SU-DHL-6 (cell line): ENCODE results near the gene SOX13.

Source experiments
- CTCF ChIP-seq: fragments of 200-600 bp; sonication (generic); IDR thresholded peaks from one replicate; pipeline ENCODE4 v1.5.1; 2017; ENCODE audit warnings: antibody characterized with exemption, mild to moderate bottlenecking, low read length, moderate library complexity; ENCODE audit not compliant: insufficient read depth, poor library complexity, severe bottlenecking
- EZH2phosphoT487 ChIP-seq: fragments of 200-600 bp; sonication (generic), shearing (Covaris generic); conservative IDR thresholded peaks from 2 replicates; pipeline ENCODE4 v1.6.1; 2018; ENCODE audit warnings: mild to moderate bottlenecking, antibody characterized with exemption, low read length, moderate library complexity, mixed read lengths

GRCh38 chr1:204105131-204105515 lies 32.2 kb downstream of the SOX13 start:
- TF ChIP-seq CTCF (no peak), EZH2phosphoT487 (no peak)
